Type B pancreatic cell (in vitro differentiated cells): ENCODE results near the gene ADAM19. TPM values are rescaled to one million over a fixed set of nuclear protein-coding genes. Genes with fewer than 3 reads are reported as not detected.

ENCODE experiments used
- DNase-seq: peaks from one replicate; pipeline ENCODE4 v3.0.0; 2021; ENCODE audit warnings: mixed read lengths; ENCODE audit not compliant: unreplicated experiment; ENCODE audit errors: extremely low spot score
- H3K27ac Mint-ChIP-seq: 2 replicates; pipeline ENCODE4 v1.8.0; 2021; ENCODE audit warnings: mild to moderate bottlenecking, mixed read lengths
- H3K27me3 Mint-ChIP-seq: 2 replicates; pipeline ENCODE4 v1.8.0; 2021; ENCODE audit warnings: mixed read lengths
- H3K36me3 Mint-ChIP-seq: 2 replicates; pipeline ENCODE4 v1.8.0; 2021; ENCODE audit warnings: mixed read lengths
- H3K4me1 Mint-ChIP-seq: one replicate; pipeline ENCODE4 v1.8.0; 2021; ENCODE audit warnings: mixed read lengths; ENCODE audit not compliant: unreplicated experiment
- H3K4me3 Mint-ChIP-seq: 2 replicates; pipeline ENCODE4 v1.8.0; 2021; ENCODE audit warnings: mild to moderate bottlenecking, mixed read lengths
- H3K9me3 Mint-ChIP-seq: 2 replicates; pipeline ENCODE4 v1.8.0; 2021; ENCODE audit warnings: mixed read lengths
- CTCF ChIP-seq: fragments of 200-600 bp; sonication (generic); conservative IDR thresholded peaks from 2 replicates; pipeline ENCODE4 v1.5.0; 2021; ENCODE audit warnings: antibody characterized with exemption, mild to moderate bottlenecking
- total RNA-seq: library from RNA; stranded (reverse); gene quantifications from 2 replicates; pipeline ENCODE4 v1.2.1, GENCODE V29; 2021; ENCODE audit warnings: low replicate concordance

ADAM19 gene
- total RNA-seq, 1 donor from 2014 or later: 15.8 TPM

DNA sequence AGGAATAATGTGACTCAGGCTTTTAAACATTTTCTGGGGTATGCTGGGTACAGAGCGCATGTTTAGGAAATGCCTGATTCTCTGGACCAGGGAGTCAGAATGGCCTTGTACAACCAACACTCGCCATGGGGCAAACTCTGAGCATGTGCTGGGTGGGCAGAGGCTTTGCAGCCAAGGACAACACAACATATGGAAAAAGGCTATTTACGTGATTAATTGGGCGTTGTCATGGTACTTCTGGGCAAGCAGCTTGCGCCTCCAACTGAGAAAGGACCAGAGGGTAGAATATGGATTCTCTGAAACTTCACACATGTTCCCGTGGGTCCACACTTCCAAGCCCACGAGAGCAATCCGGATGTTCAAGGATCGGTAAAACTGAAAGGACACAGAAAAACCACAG, 66.5 kb downstream of the ADAM19 start:
- Mint-ChIP-seq H3K9me3 (no peaks in the 10 kb centered on the region), H3K27ac (no peak overlapping the region), H3K4me1 (peaks cover 15% of the 10 kb centered on the region), H3K27me3 (peaks cover 4% of the 10 kb centered on the region), H3K36me3 (peaks cover 26% of the 10 kb centered on the region), H3K4me3 (no peak overlapping the region)
- TF ChIP-seq CTCF: no peak
- no peak for DNase-seq

DNA sequence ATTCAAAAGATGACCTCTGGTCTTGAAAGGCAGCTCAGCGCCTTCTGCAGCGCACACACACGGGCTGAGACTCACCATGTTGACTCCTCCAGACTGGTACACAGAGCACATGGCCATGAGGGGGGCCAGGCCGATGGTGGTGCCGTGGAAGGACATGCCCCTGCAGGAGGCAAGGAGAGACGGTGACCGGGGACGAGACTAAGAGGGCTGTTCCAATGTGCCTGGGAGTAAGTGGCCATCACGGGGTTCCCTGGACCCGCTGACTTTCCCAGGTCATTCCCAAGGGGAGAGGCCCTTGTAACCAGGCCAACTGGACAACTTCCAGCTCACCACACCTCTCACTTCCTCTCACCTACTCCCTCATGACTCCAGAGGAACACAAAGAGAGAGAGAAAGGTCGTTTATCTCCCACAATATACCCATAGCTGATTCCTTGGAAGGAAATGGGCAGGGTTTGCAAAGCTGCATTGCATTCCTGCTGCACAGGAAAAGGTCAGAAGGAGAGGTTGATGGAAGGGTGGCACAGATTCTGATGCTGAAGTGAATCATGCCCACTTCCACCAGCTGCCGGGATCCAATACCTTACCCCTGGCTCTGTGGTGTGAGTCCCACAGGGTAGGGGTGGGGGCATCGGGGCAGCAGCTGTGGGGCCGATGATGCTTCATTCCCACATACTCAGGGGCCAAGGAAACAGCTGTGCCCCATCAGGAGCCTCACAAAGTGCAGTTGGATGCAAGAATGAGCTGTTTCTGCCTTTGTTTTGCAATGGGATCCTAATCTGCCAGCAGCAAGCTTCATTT, 68.4 kb downstream of the ADAM19 start:
- TF ChIP-seq CTCF: no peak
- Mint-ChIP-seq H3K4me3 (no peak overlapping the region), H3K27ac (no peak overlapping the region), H3K27me3 (no peaks in the 10 kb centered on the region), H3K9me3 (no peaks in the 10 kb centered on the region), H3K36me3 (peaks cover 13% of the 10 kb centered on the region), H3K4me1 (peaks cover 13% of the 10 kb centered on the region)
- no peak for DNase-seq

DNA sequence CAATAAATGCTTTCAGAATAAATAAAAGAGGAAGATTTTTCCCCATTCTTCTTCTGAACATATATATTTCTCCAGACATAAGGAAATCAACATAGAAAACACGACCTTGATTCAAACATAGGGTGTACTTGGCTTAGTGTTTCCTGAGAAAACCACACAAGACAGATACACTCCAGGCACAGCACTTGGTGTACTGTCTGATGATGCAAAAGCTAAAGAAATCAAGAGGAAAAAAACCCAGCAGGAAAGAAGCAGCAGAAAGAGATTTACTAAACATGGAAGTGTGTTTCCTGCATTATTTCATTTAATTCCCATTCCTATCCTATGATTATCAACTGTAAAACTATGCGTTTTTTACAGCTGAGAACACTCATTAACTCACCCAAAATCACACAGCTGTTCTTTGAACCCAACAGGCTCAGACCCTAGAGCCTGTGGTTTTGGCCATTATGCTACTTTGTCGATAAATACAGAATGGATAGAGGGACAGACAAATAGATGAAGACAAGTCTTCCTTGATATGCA, 69.4 kb downstream of the ADAM19 start:
- DNase-seq: no peak
- Mint-ChIP-seq H3K4me3 (no peak overlapping the region), H3K36me3 (peaks cover 11% of the 10 kb centered on the region), H3K27ac (no peak overlapping the region), H3K9me3 (no peaks in the 10 kb centered on the region), H3K4me1 (peaks cover 11% of the 10 kb centered on the region), H3K27me3 (no peaks in the 10 kb centered on the region)
- TF ChIP-seq CTCF: no peak

DNA sequence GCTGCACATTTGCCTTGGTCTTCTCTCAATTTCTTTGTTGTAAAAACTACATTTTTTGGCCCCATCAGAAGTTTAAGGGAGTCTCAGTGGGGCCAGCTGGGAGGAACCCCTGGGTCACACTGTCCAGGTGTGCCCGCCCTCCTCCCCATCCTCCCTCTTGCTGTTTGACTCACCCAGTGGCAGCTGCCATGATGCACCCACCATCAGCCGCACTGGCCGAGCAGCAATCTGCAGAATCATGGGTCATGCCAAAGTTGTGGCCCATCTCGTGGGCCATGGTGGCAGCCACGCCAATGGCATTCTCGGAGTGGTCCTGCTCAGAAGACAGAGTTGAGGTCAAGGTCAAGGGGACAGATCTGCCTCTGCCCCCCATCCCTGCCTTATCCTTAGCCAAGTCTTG, 70.1 kb downstream of the ADAM19 start:
- no peak overlapping the region for H3K4me3 Mint-ChIP-seq
- no peak for DNase-seq
- H3K27me3 Mint-ChIP-seq: no peaks in the 10 kb centered on the region
- no peak overlapping the region for H3K27ac Mint-ChIP-seq
- peaks cover 11% of the 10 kb centered on the region for H3K4me1 Mint-ChIP-seq
- H3K36me3 Mint-ChIP-seq: peaks cover 11% of the 10 kb centered on the region
- TF ChIP-seq CTCF: no peak
- H3K9me3 Mint-ChIP-seq: no peaks in the 10 kb centered on the region

- DNase-seq: no peak
- peaks cover 6% of the 10 kb centered on the region for H3K4me1 Mint-ChIP-seq
- TF ChIP-seq CTCF: no peak
- no peak overlapping the region for H3K4me3 Mint-ChIP-seq
- H3K9me3 Mint-ChIP-seq: no peaks in the 10 kb centered on the region
- H3K27me3 Mint-ChIP-seq: no peaks in the 10 kb centered on the region
- H3K36me3 Mint-ChIP-seq: peaks cover 7% of the 10 kb centered on the region
- H3K27ac Mint-ChIP-seq: no peak overlapping the region
Observed at GRCh38 chr5:157504053-157504452, 71.5 kb downstream of the ADAM19 start.
